Left ventricle myocardium inferior (tissue), 1 donor: Measurements from ENCODE around the gene ELFN1. TPM values are rescaled to one million over a fixed set of nuclear protein-coding genes. Genes with fewer than 3 reads are reported as not detected.

ENCODE experiments used
- DNase-seq: peaks from one replicate; pipeline ENCODE4 v3.0.0-alpha.2; 2020
- H3K27ac ChIP-seq: fragments of 200-600 bp; replicated peaks from 2 replicates; pipeline ENCODE4 v1.8.0; 2021
- H3K27me3 ChIP-seq: fragments of 200-600 bp; 2 replicates; pipeline ENCODE4 v1.8.0; 2021; ENCODE audit warnings: low read depth
- H3K36me3 ChIP-seq: fragments of 200-600 bp; 2 replicates; pipeline ENCODE4 v1.8.0; 2021
- H3K4me1 ChIP-seq: fragments of 200-600 bp; 2 replicates; pipeline ENCODE4 v1.8.0; 2021
- H3K4me3 ChIP-seq: fragments of 200-600 bp; 2 replicates; pipeline ENCODE4 v1.8.0; 2021; ENCODE audit warnings: mild to moderate bottlenecking, moderate library complexity
- H3K9me3 ChIP-seq: fragments of 200-600 bp; replicated peaks from 2 replicates; pipeline ENCODE4 v1.8.0; 2021
- CTCF ChIP-seq: fragments of 200-600 bp; IDR thresholded peaks from 2 replicates; pipeline ENCODE4 v1.8.0; 2021; ENCODE audit warnings: antibody characterized with exemption, mild to moderate bottlenecking, borderline replicate concordance
- intact Hi-C: fragments of 100-400 bp; cut with micrococcal nuclease; formaldehyde crosslinking; loops from one replicate; pipeline ENCODE4 v1.11.0; 2022
- total RNA-seq: library from RNA; stranded (reverse); fragmentation: NEBNext Ultra II Directional; extraction: Animal tissue kit (Norgen Biotek cat#: 25700); gene quantifications from one replicate; pipeline ENCODE4 v1.2.1, GENCODE V29; 2021
- donor health status: DM: no; HTN: yes; CAD: no; lungs with severe emphysema.

Gene ELFN1
- total RNA-seq, 1 donor from 2014 or later: 10.5 TPM

- H3K27me3 ChIP-seq: no peaks in the 10 kb centered on the region
- peak; percentile 62 for TF ChIP-seq CTCF
- DNase-seq: peak; percentile 52
- no peak overlapping the region for H3K4me3 ChIP-seq
- H3K9me3 ChIP-seq: peaks cover 6% of the 10 kb centered on the region
- H3K27ac ChIP-seq: peak overlapping the region; percentile 85
- peaks cover 12% of the 10 kb centered on the region for H3K4me1 ChIP-seq
- intact Hi-C loops: no loop called here
- H3K36me3 ChIP-seq: no peaks in the 10 kb centered on the region
These were observed 88.2 kb downstream of the ELFN1 start for GRCh38 chr7:1758028-1758858.

GRCh38 chr7:1758859-1759521 is 88.9 kb downstream of the ELFN1 start:
- peak overlapping the region; percentile 44 for H3K4me3 ChIP-seq
- intact Hi-C loops: no loop called here
- peak overlapping the region; percentile 85 for H3K27ac ChIP-seq
- H3K4me1 ChIP-seq: peaks cover 12% of the 10 kb centered on the region
- no peak for TF ChIP-seq CTCF
- H3K36me3 ChIP-seq: no peaks in the 10 kb centered on the region
- peak; percentile 69 for DNase-seq
- H3K27me3 ChIP-seq: no peaks in the 10 kb centered on the region
- peaks cover 11% of the 10 kb centered on the region for H3K9me3 ChIP-seq

- intact Hi-C loops: no loop called here
These were observed 91.0 kb downstream of the ELFN1 start for GRCh38 chr7:1761097-1761496.

GRCh38 chr7:1761774-1762173 is 91.7 kb downstream of the ELFN1 start:
- H3K36me3 ChIP-seq: no peaks in the 10 kb centered on the region
- peaks cover 19% of the 10 kb centered on the region for H3K9me3 ChIP-seq
- peaks cover 12% of the 10 kb centered on the region for H3K4me1 ChIP-seq
- H3K4me3 ChIP-seq: no peak overlapping the region
- intact Hi-C loops: no loop called here
- no peaks in the 10 kb centered on the region for H3K27me3 ChIP-seq
- DNase-seq: no peak
- no peak overlapping the region for H3K27ac ChIP-seq
- no peak for TF ChIP-seq CTCF

More at GRCh38 chr7:1761097-1761496, 91.0 kb downstream of the ELFN1 start:
- no peaks in the 10 kb centered on the region for H3K36me3 ChIP-seq
- H3K27me3 ChIP-seq: no peaks in the 10 kb centered on the region
- no peak for DNase-seq
- H3K4me3 ChIP-seq: no peak overlapping the region
- peaks cover 19% of the 10 kb centered on the region for H3K9me3 ChIP-seq
- no peak for TF ChIP-seq CTCF
- no peak overlapping the region for H3K27ac ChIP-seq
- H3K4me1 ChIP-seq: peaks cover 12% of the 10 kb centered on the region

GRCh38 chr7:1762238-1762945 is 92.3 kb downstream of the ELFN1 start:
- no peaks in the 10 kb centered on the region for H3K36me3 ChIP-seq
- no peak for TF ChIP-seq CTCF
- H3K27me3 ChIP-seq: no peaks in the 10 kb centered on the region
- H3K4me1 ChIP-seq: peaks cover 12% of the 10 kb centered on the region
- no peak overlapping the region for H3K27ac ChIP-seq
- peaks cover 19% of the 10 kb centered on the region for H3K9me3 ChIP-seq
- H3K4me3 ChIP-seq: no peak overlapping the region
- no peak for DNase-seq
- intact Hi-C loops: no loop called here
